ENCODE measurements around the gene GYPC. TPM values are rescaled to one million over a fixed set of nuclear protein-coding genes. Genes with fewer than 3 reads are reported as not detected.

Gene GYPC
- total and polyA plus RNA-seq, 2 of the 4 experiments (the other 2 are of a cell fraction) = 53.4 to 96.3 TPM

GRCh38 chr2:126719191-126719832 lies 63.4 kb downstream of the GYPC start:
- H3K4me3 ChIP-seq (ENCODE audit: insufficient read depth, low read depth, low read length) = no peak overlapping the region
- no peak overlapping the region for H3K18ac ChIP-seq (ENCODE audit: low read depth, low read length)
- H3K79me1 ChIP-seq (ENCODE audit: low read depth in 1 of 2, low read length in 2 of 2) = no peaks in the 10 kb centered on the region
- dilution Hi-C loops (cut with HindIII; ENCODE audit: low sequenced_read_pairs, unreplicated experiment) (no loop called here), in situ Hi-C loops (cut with MboI; ENCODE audit: low sequenced_read_pairs) (no loop called here), intact Hi-C loops (cut with micrococcal nuclease) (no loop called here)
- H4K91ac ChIP-seq (ENCODE audit: insufficient read depth, low read depth, low read length) = no peak overlapping the region
- ATAC-seq (ENCODE audit: low read depth) (no peak), DNase-seq (no peak)
- no peak overlapping the region for H3K14ac ChIP-seq (replicated peaks; ENCODE audit: low read depth, low read length)
- H3K23ac ChIP-seq (ENCODE audit: low read depth, low read length) = no peak overlapping the region
- H3K36me3 ChIP-seq (ENCODE audit: control insufficient read depth, insufficient read depth, low read length) = no peaks in the 10 kb centered on the region
- no peak overlapping the region for H2AK5ac ChIP-seq (ENCODE audit: low read depth, low read length)
- no peak overlapping the region for H2BK15ac ChIP-seq (ENCODE audit: low read depth, low read length)
- no peak overlapping the region for H3K56ac ChIP-seq (ENCODE audit: extremely low read depth, insufficient read depth, low read length)
- POLR2A ChIA-PET (ENCODE audit: unreplicated experiment) = no interaction called here
- H2BK5ac ChIP-seq (ENCODE audit: low read depth, low read length, poor library complexity, severe bottlenecking) = no peak overlapping the region
- no peaks in the 10 kb centered on the region for H4K20me1 ChIP-seq (ENCODE audit: insufficient read depth, low read length)
- H3K27ac ChIP-seq (ENCODE audit: insufficient read depth, low read length) = no peak overlapping the region
- no peak overlapping the region for H2BK20ac ChIP-seq (ENCODE audit: low read depth, low read length)
- no CpG with 5 or more reads among the region's 3 CpGs for WGBS, 2 experiments (ENCODE audit: extremely low coverage in 2 of 2, insufficient read length in 1 of 2)
- H3K9ac ChIP-seq (ENCODE audit: low read depth, low read length) = no peak overlapping the region
- H2BK120ac ChIP-seq (ENCODE audit: low read depth, low read length) = no peak overlapping the region
- H3K9me1 ChIP-seq (ENCODE audit: insufficient read depth, low read length) = no peaks in the 10 kb centered on the region
- H3K9me3 ChIP-seq (ENCODE audit: control insufficient read depth, insufficient read depth, low read length) = no peaks in the 10 kb centered on the region
- no peak overlapping the region for H3K4ac ChIP-seq (ENCODE audit: low read depth, low read length)
- H3K4me1 ChIP-seq (ENCODE audit: control insufficient read depth, insufficient read depth, low read length) = no peaks in the 10 kb centered on the region
- H4K5ac ChIP-seq (ENCODE audit: low read depth, low read length) = no peak overlapping the region
- no TSS peak for BruUV-seq (replicated peaks)
- CTCF ChIA-PET = no interaction called here
- no peak for TF ChIP-seq CTCF (conservative IDR thresholded peaks at IDR 0.05; ENCODE audit: low read depth, low read length)
- no peak for TF ChIP-seq FOS (IDR thresholded peaks at IDR 0.05; ENCODE audit: low read depth, low read length)
- TF ChIP-seq POLR2A (IDR thresholded peaks at IDR 0.05; ENCODE audit: low read depth, low read length) = no peak
- TF ChIP-seq RFX5 (IDR thresholded peaks at IDR 0.05; ENCODE audit: low read depth, low read length) = no peak
- no peak for TF ChIP-seq MAFK (IDR thresholded peaks at IDR 0.05; ENCODE audit: low read depth, low read length)
- no peak for TF ChIP-seq RAD21 (IDR thresholded peaks at IDR 0.05; ENCODE audit: low read length)
- TF ChIP-seq USF2 (IDR thresholded peaks at IDR 0.05; ENCODE audit: low read depth, low read length) = no peak
- no peak for TF ChIP-seq NFE2L2 (IDR thresholded peaks at IDR 0.05; ENCODE audit: low read depth, low read length)
- no peak for TF ChIP-seq ELK1 (IDR thresholded peaks at IDR 0.05; ENCODE audit: borderline replicate concordance, low read depth, low read length)
- H4K8ac ChIP-seq (ENCODE audit: low read depth in 2 of 2, low read length in 2 of 2) = no peak overlapping the region
- no peak overlapping the region for H3K4me2 ChIP-seq (ENCODE audit: low read depth, low read length)
- H2AK9ac ChIP-seq (replicated peaks; ENCODE audit: low read depth, low read length, poor library complexity) = no peak overlapping the region
- peaks cover 9% of the 10 kb centered on the region for H3K27me3 ChIP-seq (ENCODE audit: control insufficient read depth, insufficient read depth, low read length)
- no peak overlapping the region for H2AFZ ChIP-seq (replicated peaks; ENCODE audit: low read length, poor library complexity)
